Measurements from ENCODE around the gene SNX9.

SNX9 gene

DNA sequence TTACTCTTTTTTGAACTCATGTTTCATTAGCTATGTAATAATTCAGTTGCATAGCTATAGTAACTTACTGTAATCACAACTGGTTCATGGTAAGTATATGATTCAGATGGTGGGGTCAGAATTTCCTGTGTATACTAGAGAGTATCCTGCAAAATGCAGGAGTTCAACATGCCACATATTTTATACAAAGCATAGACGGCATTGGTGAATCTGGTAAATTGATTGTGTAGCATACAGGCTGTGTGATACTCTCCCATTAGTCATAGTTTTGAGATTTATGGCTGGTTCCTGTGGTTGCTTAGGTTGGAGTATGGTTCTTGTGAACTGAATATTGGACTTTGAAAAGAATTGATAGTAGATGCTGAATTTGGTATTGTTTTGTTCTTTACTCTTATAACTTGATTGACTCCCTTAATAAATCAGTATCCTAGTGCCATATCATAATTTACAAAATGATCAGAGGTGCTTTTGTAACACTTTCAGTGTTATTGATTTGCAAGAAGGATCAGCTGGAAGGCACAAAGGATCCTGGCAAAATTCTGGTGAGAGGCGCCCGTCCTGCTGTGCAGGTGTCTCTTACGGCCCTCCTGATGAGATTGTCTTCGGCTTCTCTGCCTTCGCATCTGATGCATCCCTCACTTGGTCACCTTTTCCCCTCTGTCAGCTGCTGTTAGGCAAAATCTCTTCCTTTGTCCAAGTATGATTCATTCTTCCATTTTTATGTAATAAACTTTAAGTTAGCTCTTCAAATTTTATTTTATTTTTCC, 22.6 kb downstream of the SNX9 start:
- no peak for TF ChIP-seq CTCF (IDR thresholded peaks at IDR 0.05; ENCODE audit: low read depth, low read length)
- TF ChIP-seq EZH2phosphoT487 (IDR thresholded peaks at IDR 0.05; ENCODE audit: low read depth): no peak
- Histone ChIP-seq H2AFZ (ENCODE audit: low read depth, low read length) (no peak overlapping the region), H3K36me3 (replicated peaks; ENCODE audit: low read depth, low read length) (no peaks in the 10 kb centered on the region), H3K79me2 (ENCODE audit: low read length) (no peaks in the 10 kb centered on the region), H3K9ac (ENCODE audit: low read length) (no peak overlapping the region), H3K9me3 (ENCODE audit: insufficient read depth, low read length) (no peaks in the 10 kb centered on the region), H3K4me1 (ENCODE audit: low read length) (peaks cover 33% of the 10 kb centered on the region), H3K27ac (ENCODE audit: low read length) (0 out of 2 replicates have a peak overlapping the region, but pooled peaks have one; percentile 17), H3K4me3 (ENCODE audit: low read length) (peak overlapping the region; percentile 33), H3K4me2 (ENCODE audit: low read length) (peak overlapping the region; percentile 68), H4K20me1 (ENCODE audit: insufficient read depth, low read length) (peaks cover 71% of the 10 kb centered on the region), H3K27me3 (ENCODE audit: low read depth, low read length) (peaks cover 28% of the 10 kb centered on the region)

- Histone ChIP-seq H3K9ac (ENCODE audit: low read length) (no peak overlapping the region), H3K27me3 (ENCODE audit: low read depth, low read length) (peaks cover 14% of the 10 kb centered on the region), H3K27ac (ENCODE audit: low read length) (no peak overlapping the region), H4K20me1 (ENCODE audit: insufficient read depth, low read length) (peaks cover 54% of the 10 kb centered on the region), H3K4me3 (ENCODE audit: low read length) (no peak overlapping the region), H3K36me3 (replicated peaks; ENCODE audit: low read depth, low read length) (no peaks in the 10 kb centered on the region), H3K79me2 (ENCODE audit: low read length) (no peaks in the 10 kb centered on the region), H3K4me2 (ENCODE audit: low read length) (no peak overlapping the region), H3K4me1 (ENCODE audit: low read length) (peaks cover 17% of the 10 kb centered on the region), H3K9me3 (ENCODE audit: insufficient read depth, low read length) (peaks cover under 1% of the 10 kb centered on the region), H2AFZ (ENCODE audit: low read depth, low read length) (no peak overlapping the region)
- no peak for TF ChIP-seq EZH2phosphoT487 (IDR thresholded peaks at IDR 0.05; ENCODE audit: low read depth)
Measured at GRCh38 chr6:157847846-157848245, 24.8 kb downstream of the SNX9 start.

- Histone ChIP-seq H3K4me3 (ENCODE audit: low read length) (no peak overlapping the region), H3K27ac (ENCODE audit: low read length) (no peak overlapping the region), H4K20me1 (ENCODE audit: insufficient read depth, low read length) (peaks cover 51% of the 10 kb centered on the region), H3K79me2 (ENCODE audit: low read length) (no peaks in the 10 kb centered on the region), H3K27me3 (ENCODE audit: low read depth, low read length) (peaks cover 10% of the 10 kb centered on the region), H3K9ac (ENCODE audit: low read length) (no peak overlapping the region), H3K4me2 (ENCODE audit: low read length) (no peak overlapping the region), H3K36me3 (replicated peaks; ENCODE audit: low read depth, low read length) (no peaks in the 10 kb centered on the region), H3K4me1 (ENCODE audit: low read length) (peaks cover 17% of the 10 kb centered on the region), H3K9me3 (ENCODE audit: insufficient read depth, low read length) (peaks cover 6% of the 10 kb centered on the region), H2AFZ (ENCODE audit: low read depth, low read length) (no peak overlapping the region)
- TF ChIP-seq EZH2phosphoT487 (IDR thresholded peaks at IDR 0.05; ENCODE audit: low read depth): no peak
- TF ChIP-seq CTCF (IDR thresholded peaks at IDR 0.05; ENCODE audit: low read depth, low read length): no peak
Measured at GRCh38 chr6:157848693-157849092, 25.6 kb downstream of the SNX9 start.

GRCh38 chr6:157849288-157850017, 26.4 kb downstream of the SNX9 start:
- Histone ChIP-seq H3K27me3 (ENCODE audit: low read depth, low read length) (peaks cover 10% of the 10 kb centered on the region), H3K4me3 (ENCODE audit: low read length) (no peak overlapping the region), H3K4me2 (ENCODE audit: low read length) (no peak overlapping the region), H3K4me1 (ENCODE audit: low read length) (peaks cover 17% of the 10 kb centered on the region), H3K27ac (ENCODE audit: low read length) (no peak overlapping the region), H3K9me3 (ENCODE audit: insufficient read depth, low read length) (peaks cover 6% of the 10 kb centered on the region), H3K36me3 (replicated peaks; ENCODE audit: low read depth, low read length) (no peaks in the 10 kb centered on the region), H2AFZ (ENCODE audit: low read depth, low read length) (no peak overlapping the region), H3K9ac (ENCODE audit: low read length) (no peak overlapping the region), H4K20me1 (ENCODE audit: insufficient read depth, low read length) (peaks cover 51% of the 10 kb centered on the region), H3K79me2 (ENCODE audit: low read length) (no peaks in the 10 kb centered on the region)
- TF ChIP-seq CTCF (IDR thresholded peaks at IDR 0.05; ENCODE audit: low read depth, low read length) (no peak), EZH2phosphoT487 (IDR thresholded peaks at IDR 0.05; ENCODE audit: low read depth) (no peak)

Measured in OCI-LY3 (cell line).